HepG2 (cell line): ENCODE results near the gene KIF22. TPM values are rescaled to one million over a fixed set of nuclear protein-coding genes. Genes with fewer than 3 reads are reported as not detected.

Source experiments
- ERF ChIP-seq: IDR thresholded peaks from 2 replicates; pipeline ENCODE4 v1.6.1; 2018; ENCODE audit warnings: missing biosample characterization, missing genetic modification reagents
- NAIF1 ChIP-seq: sonication (generic); formaldehyde crosslinking; IDR thresholded peaks from 2 replicates; pipeline ENCODE4 v1.5.0; 2020; ENCODE audit warnings: mild to moderate bottlenecking, missing genetic modification reagents, borderline replicate concordance
- ZFP41 ChIP-seq: sonication (generic); formaldehyde crosslinking; IDR thresholded peaks from 2 replicates; pipeline ENCODE4 v1.4.0; 2020; ENCODE audit warnings: mild to moderate bottlenecking, missing genetic modification reagents, borderline replicate concordance
- ZNF224 ChIP-seq: sonication (generic); formaldehyde crosslinking; IDR thresholded peaks from 2 replicates; pipeline ENCODE4 v1.5.0; 2020; ENCODE audit warnings: mild to moderate bottlenecking, missing genetic modification reagents
- ZNF232 ChIP-seq: sonication (generic); formaldehyde crosslinking; IDR thresholded peaks from 2 replicates; pipeline ENCODE4 v1.4.0; 2020; ENCODE audit warnings: missing genetic modification reagents, borderline replicate concordance
- polyA plus RNA-seq, 8 experiments: library from polyadenylated mRNA; depleted of rRNA in 3 of 8; stranded (reverse) in 7 of 8; unstranded in 1 of 8; fragments of >200 nt; fragmentation: Illumina TruSeq in 4 of 8; extraction: Trizol in 4 of 8; gene quantifications; 2 replicates each; pipeline versions ENCODE4 v1.2.1 to v1.2.3, GENCODE V29; 2011 to 2016; ENCODE audit warnings: low read depth in 4 of 8, missing spikeins in 1 of 8, mixed read lengths in 1 of 8; ENCODE audit not compliant: insufficient read depth in 1 of 8
- total RNA-seq, 5 experiments: library from RNA; depleted of rRNA; stranded (reverse); fragments of >200 nt; fragmentation: Illumina TruSeq; extraction: Trizol; gene quantifications; 2 replicates each; pipeline ENCODE4 v1.2.3, GENCODE V29; 2016; ENCODE audit warnings: low read depth in 1 of 5
- TF ChIP-seq, protein P1 (sequence below): sonication (generic); formaldehyde crosslinking; IDR thresholded peaks from 2 replicates; pipeline ENCODE4 v1.4.0; 2020; ENCODE audit warnings: missing genetic modification reagents, mild to moderate bottlenecking, borderline replicate concordance
- TF ChIP-seq, protein P2 (sequence below): sonication (generic); formaldehyde crosslinking; IDR thresholded peaks from 2 replicates; pipeline ENCODE4 v1.5.0; 2020; ENCODE audit warnings: mild to moderate bottlenecking, missing genetic modification reagents, moderate library complexity
- TF ChIP-seq, protein P3 (sequence below): sonication (generic); formaldehyde crosslinking; IDR thresholded peaks from 2 replicates; pipeline ENCODE4 v1.5.0; 2020; ENCODE audit warnings: mild to moderate bottlenecking, low read depth, missing genetic modification reagents, borderline replicate concordance
- TF ChIP-seq, protein P4 (sequence below): sonication (generic); formaldehyde crosslinking; IDR thresholded peaks from 2 replicates; pipeline ENCODE4 v1.5.0; 2020; ENCODE audit warnings: mild to moderate bottlenecking, missing genetic modification reagents, borderline replicate concordance
- TF ChIP-seq, protein P5 (sequence below): sonication (generic); formaldehyde crosslinking; IDR thresholded peaks from 2 replicates; pipeline ENCODE4 v1.4.0; 2020; ENCODE audit warnings: missing genetic modification reagents, mild to moderate bottlenecking, borderline replicate concordance

KIF22 gene
- total and polyA plus RNA-seq, 2 of the 13 experiments (the other 11 are each of a cell fraction or from before 2014, with no cell fraction given): 95.8 to 118 TPM

DNA sequence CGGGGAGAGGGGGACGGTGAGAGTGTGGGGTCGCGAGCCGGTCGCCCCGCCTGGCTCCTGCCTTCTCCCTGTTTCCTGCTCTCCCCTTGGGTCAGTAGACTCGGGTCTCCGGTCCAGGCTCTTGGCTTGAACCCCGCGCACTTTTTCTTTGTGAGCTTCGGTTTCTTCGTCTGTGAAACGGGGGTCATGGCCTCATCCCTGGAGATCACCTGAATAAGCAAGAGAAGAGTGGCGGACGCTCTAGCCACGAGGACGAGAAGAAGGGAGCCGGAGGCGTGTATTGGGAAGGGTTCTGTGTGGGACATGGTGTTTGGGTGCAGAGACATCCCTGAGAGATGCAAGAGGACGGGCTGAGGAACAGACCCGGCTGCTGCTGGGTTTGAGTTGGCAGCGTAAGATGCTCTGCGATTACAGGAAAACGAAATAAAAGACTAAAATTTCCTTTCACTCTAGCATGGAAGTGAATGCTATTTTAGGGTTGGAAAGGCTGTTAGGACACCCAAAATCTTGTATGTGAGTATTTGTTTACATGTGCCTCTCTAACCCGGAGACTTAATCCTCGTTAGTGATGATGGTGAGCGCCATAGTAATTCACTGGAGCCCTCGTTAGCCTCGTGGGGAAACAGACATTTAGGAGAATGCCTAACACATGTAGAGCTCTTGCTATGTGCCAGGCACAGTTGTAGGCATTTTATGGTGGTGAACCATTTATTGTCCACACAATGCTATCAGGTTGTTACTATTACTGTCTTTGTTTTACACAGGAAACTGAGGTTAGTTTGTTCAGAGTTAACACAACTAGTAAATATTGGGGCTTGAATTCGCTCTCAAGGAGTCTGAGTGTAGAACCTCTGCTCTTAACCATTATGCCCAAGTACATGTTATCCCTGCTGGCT lies 646 bp downstream of the KIF22 start (continued):
- TF ChIP-seq, protein P1, sequence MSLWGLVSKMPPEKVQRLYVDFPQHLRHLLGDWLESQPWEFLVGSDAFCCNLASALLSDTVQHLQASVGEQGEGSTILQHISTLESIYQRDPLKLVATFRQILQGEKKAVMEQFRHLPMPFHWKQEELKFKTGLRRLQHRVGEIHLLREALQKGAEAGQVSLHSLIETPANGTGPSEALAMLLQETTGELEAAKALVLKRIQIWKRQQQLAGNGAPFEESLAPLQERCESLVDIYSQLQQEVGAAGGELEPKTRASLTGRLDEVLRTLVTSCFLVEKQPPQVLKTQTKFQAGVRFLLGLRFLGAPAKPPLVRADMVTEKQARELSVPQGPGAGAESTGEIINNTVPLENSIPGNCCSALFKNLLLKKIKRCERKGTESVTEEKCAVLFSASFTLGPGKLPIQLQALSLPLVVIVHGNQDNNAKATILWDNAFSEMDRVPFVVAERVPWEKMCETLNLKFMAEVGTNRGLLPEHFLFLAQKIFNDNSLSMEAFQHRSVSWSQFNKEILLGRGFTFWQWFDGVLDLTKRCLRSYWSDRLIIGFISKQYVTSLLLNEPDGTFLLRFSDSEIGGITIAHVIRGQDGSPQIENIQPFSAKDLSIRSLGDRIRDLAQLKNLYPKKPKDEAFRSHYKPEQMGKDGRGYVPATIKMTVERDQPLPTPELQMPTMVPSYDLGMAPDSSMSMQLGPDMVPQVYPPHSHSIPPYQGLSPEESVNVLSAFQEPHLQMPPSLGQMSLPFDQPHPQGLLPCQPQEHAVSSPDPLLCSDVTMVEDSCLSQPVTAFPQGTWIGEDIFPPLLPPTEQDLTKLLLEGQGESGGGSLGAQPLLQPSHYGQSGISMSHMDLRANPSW (CRISPR knock-in tag): 0 out of 2 replicates have a peak, but pooled peaks have one; percentile 1
- TF ChIP-seq, protein P2, sequence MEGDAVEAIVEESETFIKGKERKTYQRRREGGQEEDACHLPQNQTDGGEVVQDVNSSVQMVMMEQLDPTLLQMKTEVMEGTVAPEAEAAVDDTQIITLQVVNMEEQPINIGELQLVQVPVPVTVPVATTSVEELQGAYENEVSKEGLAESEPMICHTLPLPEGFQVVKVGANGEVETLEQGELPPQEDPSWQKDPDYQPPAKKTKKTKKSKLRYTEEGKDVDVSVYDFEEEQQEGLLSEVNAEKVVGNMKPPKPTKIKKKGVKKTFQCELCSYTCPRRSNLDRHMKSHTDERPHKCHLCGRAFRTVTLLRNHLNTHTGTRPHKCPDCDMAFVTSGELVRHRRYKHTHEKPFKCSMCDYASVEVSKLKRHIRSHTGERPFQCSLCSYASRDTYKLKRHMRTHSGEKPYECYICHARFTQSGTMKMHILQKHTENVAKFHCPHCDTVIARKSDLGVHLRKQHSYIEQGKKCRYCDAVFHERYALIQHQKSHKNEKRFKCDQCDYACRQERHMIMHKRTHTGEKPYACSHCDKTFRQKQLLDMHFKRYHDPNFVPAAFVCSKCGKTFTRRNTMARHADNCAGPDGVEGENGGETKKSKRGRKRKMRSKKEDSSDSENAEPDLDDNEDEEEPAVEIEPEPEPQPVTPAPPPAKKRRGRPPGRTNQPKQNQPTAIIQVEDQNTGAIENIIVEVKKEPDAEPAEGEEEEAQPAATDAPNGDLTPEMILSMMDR (CRISPR knock-in tag): 0 out of 2 replicates have a peak, but pooled peaks have one; percentile 6
- 0 out of 2 replicates have a peak, but pooled peaks have one; percentile 5 for TF ChIP-seq ERF
- TF ChIP-seq, protein P3, sequence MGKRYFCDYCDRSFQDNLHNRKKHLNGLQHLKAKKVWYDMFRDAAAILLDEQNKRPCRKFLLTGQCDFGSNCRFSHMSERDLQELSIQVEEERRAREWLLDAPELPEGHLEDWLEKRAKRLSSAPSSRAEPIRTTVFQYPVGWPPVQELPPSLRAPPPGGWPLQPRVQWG (CRISPR knock-in tag): no peak
- TF ChIP-seq ZNF232 (CRISPR knock-in tag): peak; percentile 43; the same call in 1 of the 2 replicates
- TF ChIP-seq ZNF224: 0 out of 2 replicates have a peak, but pooled peaks have one; percentile 13
- 0 out of 2 replicates have a peak, but pooled peaks have one; percentile 14 for TF ChIP-seq ZFP41 (CRISPR knock-in tag)
- TF ChIP-seq NAIF1: 0 out of 2 replicates have a peak, but pooled peaks have one; percentile 4
- TF ChIP-seq, protein P4, sequence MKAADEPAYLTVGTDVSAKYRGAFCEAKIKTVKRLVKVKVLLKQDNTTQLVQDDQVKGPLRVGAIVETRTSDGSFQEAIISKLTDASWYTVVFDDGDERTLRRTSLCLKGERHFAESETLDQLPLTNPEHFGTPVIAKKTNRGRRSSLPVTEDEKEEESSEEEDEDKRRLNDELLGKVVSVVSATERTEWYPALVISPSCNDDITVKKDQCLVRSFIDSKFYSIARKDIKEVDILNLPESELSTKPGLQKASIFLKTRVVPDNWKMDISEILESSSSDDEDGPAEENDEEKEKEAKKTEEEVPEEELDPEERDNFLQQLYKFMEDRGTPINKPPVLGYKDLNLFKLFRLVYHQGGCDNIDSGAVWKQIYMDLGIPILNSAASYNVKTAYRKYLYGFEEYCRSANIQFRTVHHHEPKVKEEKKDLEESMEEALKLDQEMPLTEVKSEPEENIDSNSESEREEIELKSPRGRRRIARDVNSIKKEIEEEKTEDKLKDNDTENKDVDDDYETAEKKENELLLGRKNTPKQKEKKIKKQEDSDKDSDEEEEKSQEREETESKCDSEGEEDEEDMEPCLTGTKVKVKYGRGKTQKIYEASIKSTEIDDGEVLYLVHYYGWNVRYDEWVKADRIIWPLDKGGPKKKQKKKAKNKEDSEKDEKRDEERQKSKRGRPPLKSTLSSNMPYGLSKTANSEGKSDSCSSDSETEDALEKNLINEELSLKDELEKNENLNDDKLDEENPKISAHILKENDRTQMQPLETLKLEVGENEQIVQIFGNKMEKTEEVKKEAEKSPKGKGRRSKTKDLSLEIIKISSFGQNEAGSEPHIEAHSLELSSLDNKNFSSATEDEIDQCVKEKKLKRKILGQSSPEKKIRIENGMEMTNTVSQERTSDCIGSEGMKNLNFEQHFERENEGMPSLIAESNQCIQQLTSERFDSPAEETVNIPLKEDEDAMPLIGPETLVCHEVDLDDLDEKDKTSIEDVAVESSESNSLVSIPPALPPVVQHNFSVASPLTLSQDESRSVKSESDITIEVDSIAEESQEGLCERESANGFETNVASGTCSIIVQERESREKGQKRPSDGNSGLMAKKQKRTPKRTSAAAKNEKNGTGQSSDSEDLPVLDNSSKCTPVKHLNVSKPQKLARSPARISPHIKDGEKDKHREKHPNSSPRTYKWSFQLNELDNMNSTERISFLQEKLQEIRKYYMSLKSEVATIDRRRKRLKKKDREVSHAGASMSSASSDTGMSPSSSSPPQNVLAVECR: 0 out of 2 replicates have a peak, but pooled peaks have one; percentile 73
- TF ChIP-seq, protein P5, sequence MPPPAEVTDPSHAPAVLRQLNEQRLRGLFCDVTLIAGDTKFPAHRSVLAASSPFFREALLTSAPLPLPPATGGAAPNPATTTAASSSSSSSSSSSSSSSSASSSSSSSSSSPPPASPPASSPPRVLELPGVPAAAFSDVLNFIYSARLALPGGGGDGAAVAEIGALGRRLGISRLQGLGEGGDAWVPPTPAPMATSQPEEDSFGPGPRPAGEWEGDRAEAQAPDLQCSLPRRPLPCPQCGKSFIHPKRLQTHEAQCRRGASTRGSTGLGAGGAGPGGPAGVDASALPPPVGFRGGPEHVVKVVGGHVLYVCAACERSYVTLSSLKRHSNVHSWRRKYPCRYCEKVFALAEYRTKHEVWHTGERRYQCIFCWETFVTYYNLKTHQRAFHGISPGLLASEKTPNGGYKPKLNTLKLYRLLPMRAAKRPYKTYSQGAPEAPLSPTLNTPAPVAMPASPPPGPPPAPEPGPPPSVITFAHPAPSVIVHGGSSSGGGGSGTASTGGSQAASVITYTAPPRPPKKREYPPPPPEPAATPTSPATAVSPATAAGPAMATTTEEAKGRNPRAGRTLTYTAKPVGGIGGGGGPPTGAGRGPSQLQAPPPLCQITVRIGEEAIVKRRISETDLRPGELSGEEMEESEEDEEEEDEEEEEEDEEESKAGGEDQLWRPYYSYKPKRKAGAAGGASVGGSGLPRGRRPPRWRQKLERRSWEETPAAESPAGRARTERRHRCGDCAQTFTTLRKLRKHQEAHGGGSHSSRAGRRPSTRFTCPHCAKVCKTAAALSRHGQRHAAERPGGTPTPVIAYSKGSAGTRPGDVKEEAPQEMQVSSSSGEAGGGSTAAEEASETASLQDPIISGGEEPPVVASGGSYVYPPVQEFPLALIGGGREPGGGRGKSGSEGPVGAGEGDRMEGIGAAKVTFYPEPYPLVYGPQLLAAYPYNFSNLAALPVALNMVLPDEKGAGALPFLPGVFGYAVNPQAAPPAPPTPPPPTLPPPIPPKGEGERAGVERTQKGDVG (CRISPR knock-in tag): peak; percentile 14; the same call in 1 of the 2 replicates
- TF ChIP-seq, all 625 proteins: peak for 36
